HG03575 (cell line): ENCODE results near the gene MXD3.
"Not testable (repeated sequence)": the region's sequence is repeated elsewhere in the genome, so short reads cannot be mapped to it uniquely, and the experiment has no call there.

Experiments
- ATAC-seq: cut with Tn5 transposase; IDR thresholded peaks from one replicate; pipeline ENCODE4 v1.9.1; 2021; ENCODE audit not compliant: unreplicated experiment, insufficient number of reproducible peaks, low FRiP score; ENCODE audit errors: extremely low read depth

The MXD3 gene

GRCh38 chr5:177307544-177308363, 3.9 kb downstream of the MXD3 start:
- no peak for ATAC-seq

DNA sequence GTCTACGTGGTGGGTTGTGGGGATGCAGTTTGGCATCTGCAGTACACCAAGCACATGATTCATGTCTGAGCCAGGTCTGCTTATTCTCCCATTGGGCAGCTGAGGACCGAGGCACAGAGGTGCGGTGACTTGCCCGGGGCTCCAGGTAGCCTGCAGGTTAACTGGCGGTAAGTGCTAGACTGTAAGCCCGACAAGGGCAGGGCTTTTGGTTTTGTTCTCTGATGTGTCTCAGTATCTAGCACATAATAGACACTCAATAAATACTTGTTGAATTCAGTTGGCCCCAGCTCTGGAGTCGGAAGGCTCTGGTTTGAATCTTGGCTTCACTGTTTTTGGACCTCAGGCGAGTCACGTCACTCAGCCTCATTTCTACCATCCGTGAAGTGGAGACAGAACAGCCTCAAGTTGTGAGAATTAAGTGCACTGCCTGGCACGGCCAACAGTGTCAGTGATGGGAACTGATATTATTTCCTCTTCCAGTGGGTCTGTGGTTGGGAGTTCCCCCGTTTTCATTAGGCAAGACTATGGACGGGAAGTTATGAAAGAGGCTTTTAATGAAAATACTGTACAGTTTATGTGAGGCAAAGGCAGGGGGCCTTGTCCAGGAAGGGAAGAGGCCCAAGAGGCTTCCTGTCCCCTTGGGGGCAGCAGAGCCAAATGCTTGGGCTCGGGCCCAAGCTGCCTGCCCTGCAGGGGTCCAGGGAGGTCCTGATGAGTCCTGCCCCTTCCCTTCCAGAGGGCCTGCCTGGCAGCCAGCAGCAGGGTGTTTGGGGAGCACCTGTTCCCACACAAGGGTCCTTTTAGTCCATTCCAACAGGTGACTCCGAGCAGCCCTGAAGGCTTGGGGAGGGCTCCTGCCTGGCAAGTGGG, 4.8 kb downstream of the MXD3 start:
- ATAC-seq: no peak

DNA sequence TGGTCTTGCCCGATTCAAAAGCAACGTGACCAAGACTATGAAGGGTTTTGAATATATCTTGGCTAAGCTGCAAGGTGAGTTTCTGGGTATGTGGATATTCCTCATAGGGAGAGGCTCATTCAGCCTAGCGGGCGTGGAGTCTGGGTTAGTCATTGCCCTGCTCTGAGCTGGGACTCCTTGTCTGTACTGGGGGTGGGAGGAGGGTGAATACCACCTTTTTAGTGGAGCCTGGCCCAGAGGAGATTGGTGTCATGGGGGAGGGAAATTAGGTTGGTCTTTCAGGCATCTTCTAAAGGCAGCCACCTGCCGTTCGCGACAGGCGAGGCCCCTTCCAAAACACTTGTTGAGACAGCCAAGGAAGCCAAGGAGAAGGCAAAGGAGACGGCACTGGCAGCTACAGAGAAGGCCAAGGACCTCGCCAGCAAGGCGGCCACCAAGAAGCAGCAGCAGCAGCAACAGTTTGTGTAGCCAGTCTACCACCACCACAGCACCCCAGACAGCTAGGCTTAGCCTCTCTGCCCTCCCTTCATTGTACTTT, 5.5 kb downstream of the MXD3 start:
- not testable (repeated sequence) for ATAC-seq

GRCh38 chr5:177304392-177305119, 7.1 kb downstream of the MXD3 start:
- no peak for ATAC-seq

DNA sequence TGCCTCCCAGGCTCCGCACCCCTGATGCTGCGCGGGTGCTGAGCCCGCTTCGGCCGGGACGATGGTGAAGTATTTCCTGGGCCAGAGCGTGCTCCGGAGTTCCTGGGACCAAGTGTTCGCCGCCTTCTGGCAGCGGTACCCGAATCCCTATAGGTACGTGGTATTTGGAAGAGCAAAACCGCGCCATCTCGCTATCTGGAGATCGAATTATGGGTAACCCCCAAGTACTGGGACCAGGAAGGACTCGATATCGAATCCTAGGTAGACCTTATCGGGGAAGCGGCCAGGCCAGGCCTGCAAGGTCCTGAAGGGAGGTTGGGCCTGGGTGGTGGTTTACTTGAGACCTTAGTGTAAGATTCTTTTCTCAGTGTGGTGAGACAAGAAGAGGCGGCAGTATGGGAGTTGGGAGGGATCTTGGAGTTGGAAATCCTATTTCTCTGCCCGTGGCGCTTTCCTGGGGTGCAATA, 7.7 kb downstream of the MXD3 start:
- no peak for ATAC-seq

DNA sequence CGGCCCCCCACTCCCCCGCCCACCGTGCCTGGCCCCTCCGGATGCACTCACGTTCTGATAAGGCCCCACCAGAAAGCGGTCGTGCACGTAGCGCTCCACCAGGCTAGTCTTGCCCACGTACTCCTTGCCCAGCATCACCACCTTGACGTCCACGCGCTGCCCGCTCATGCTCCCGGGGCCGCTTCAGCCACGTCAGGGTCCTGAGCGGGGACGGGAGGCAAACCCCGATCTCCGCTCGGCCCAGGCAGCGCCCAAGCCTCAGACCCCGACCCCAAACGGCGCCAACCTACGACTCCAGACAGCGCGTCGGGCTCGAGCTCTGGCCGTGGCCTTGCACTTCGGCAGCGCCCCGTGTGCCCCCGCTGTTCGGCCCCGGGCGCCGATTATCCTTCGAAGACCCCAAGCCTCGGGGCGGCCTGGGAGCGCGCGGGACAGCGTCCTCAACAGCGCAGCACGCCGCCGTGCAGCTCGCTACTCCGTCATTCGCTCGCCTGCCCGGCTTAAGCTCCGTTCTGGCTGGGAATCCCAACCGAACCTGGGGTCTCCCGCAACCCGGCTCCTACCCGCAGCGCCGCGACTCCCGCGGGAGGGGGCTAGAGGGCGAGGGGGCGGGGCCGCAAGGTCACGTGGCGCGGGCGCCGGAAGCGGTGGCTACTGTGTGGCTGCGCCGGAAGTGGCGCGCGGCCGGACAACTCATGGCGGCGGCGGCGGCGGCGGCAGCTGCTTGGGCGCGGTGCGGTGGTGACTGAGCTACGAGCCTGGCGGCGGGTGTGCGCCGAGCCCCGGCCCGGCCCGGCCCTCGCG, 8.4 kb downstream of the MXD3 start, which contains the start of the genes PRELID1 and RAB24:
PRELID1 (plus strand) TSS at position 679 of the 804 bp plus-strand sequence. CDS start 187 bp downstream, outside the sequence.
RAB24 (minus strand) TSS at position 599 of the 804 bp plus-strand sequence; CDS start at position 168, 431 bp downstream.
- no peak for ATAC-seq

GRCh38 chr5:177302354-177303110, 9.2 kb downstream of the MXD3 start:
- no peak for ATAC-seq

GRCh38 chr5:177301503-177302165, 10.1 kb downstream of the MXD3 start:
- no peak for ATAC-seq

DNA sequence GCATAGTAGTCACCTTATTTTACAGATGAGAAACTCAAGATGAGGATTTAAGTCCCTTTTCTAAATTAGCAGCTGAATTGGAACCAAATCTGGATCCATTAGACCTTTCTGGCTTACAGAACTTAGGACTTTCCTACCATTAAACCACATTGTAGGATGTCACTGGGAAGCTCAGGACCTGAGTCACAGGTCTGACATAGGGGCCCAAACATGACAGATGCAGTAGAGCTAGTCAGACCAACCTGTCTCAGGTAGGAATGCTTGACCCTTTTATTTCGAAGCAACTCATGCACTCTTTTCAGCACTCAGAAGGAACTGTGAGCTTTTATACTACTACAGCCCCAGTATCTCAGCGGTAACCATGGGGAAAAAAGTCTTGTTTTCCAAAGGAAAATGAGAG, 10.7 kb downstream of the MXD3 start:
- ATAC-seq: no peak

DNA sequence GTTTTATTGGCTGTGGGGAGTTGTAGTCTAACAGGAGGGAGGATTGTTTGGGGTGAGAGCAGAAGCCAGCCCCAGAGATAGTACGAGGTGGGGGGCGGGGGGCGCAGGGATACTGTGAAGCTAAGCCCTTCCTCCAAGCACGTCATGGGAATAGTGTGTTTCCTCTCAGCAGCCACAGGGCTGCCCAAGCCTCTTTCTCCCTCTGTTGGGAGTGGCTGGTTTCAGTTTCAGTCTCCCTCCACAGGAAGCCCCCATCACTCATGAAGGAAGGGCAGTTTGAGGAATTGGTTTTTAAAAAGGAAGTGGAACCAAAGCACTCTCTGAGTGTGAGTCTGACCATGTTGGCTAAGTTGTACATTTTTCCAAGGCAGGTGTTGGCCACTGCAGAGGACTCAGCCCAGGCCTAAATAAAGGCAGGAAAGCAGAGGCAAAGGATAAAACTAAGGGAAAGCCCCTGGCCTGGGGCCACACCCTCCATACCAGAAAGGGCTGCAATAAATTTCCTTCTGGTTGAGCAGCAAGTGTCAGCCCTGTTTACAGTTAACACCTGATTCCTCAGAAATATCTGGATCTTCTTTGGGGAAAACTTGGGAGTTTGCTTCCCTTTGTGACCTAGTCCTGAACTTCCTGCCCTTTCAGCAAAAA, 11.3 kb downstream of the MXD3 start:
- no peak for ATAC-seq

- ATAC-seq: no peak
These were observed 12.0 kb downstream of the MXD3 start for GRCh38 chr5:177299697-177300096.

- ATAC-seq: no peak
These were observed 13.8 kb downstream of the MXD3 start for GRCh38 chr5:177297922-177298321.

DNA sequence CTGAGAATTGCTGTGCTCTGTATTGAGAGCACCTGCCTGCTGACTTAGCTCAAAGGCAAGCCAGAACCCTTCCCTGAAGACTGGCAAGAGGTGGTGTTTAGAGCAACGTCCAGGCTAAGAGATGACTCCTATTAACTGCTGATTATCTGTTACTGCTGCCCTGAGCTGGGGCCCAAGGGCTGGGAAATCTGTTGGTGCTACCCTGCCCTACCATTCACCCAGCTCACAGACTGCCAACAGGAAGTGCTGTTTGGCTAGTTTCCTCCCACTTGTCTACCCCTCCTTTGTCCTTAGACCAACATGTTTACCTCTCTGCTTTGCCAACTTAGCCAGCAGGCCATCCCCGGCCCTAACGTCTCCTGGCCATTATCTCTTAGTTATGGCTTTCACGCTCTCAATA, 15.1 kb downstream of the MXD3 start:
- ATAC-seq: no peak

GRCh38 chr5:177295924-177296323, 15.8 kb downstream of the MXD3 start:
- ATAC-seq: no peak

- no peak for ATAC-seq
These were observed 17.1 kb downstream of the MXD3 start for GRCh38 chr5:177294632-177295031.

DNA sequence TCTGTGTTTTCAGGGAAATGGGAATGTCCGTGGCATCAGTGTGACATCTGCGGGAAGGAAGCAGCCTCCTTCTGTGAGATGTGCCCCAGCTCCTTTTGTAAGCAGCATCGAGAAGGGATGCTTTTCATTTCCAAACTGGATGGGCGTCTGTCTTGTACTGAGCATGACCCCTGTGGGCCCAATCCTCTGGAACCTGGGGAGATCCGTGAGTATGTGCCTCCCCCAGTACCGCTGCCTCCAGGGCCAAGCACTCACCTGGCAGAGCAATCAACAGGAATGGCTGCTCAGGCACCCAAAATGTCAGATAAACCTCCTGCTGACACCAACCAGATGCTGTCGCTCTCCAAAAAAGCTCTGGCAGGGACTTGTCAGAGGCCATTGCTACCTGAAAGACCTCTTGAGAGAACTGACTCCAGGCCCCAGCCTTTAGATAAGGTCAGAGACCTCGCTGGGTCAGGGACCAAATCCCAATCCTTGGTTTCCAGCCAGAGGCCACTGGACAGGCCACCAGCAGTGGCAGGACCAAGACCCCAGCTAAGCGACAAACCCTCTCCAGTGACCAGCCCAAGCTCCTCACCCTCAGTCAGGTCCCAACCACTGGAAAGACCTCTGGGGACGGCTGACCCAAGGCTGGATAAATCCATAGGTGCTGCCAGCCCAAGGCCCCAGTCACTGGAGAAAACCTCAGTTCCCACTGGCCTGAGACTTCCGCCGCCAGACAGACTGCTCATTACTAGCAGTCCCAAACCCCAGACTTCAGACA, 17.7 kb downstream of the MXD3 start:
- ATAC-seq: no peak
